ENCODE data around the gene GALNTL6.

The GALNTL6 gene

GRCh38 chr4:172481802-172482508 is 668.8 kb downstream of the GALNTL6 start:
- no peak overlapping the region for H3K4me3 ChIP-seq (ENCODE audit: low read depth, low read length)
- TF ChIP-seq CTCF (IDR thresholded peaks at IDR 0.05; ENCODE audit: borderline replicate concordance, insufficient read depth, low read depth, low read length) = no peak

- TF ChIP-seq CTCF (IDR thresholded peaks at IDR 0.05; ENCODE audit: borderline replicate concordance, insufficient read depth, low read depth, low read length) = no peak
- no peak overlapping the region for H3K4me3 ChIP-seq (ENCODE audit: low read depth, low read length)
Observed at GRCh38 chr4:172485007-172485406, 671.8 kb downstream of the GALNTL6 start.

GRCh38 chr4:172486531-172486930 is 673.3 kb downstream of the GALNTL6 start:
- TF ChIP-seq CTCF (IDR thresholded peaks at IDR 0.05; ENCODE audit: borderline replicate concordance, insufficient read depth, low read depth, low read length) = no peak
- H3K4me3 ChIP-seq (ENCODE audit: low read depth, low read length) = no peak overlapping the region

- H3K4me3 ChIP-seq (ENCODE audit: low read depth, low read length) = no peak overlapping the region
- TF ChIP-seq CTCF (IDR thresholded peaks at IDR 0.05; ENCODE audit: borderline replicate concordance, insufficient read depth, low read depth, low read length) = no peak
Observed at GRCh38 chr4:172489861-172490260, 676.7 kb downstream of the GALNTL6 start.

- no peak for TF ChIP-seq CTCF (IDR thresholded peaks at IDR 0.05; ENCODE audit: borderline replicate concordance, insufficient read depth, low read depth, low read length)
- H3K4me3 ChIP-seq (ENCODE audit: low read depth, low read length) = no peak overlapping the region
Observed at GRCh38 chr4:172495769-172496168, 682.6 kb downstream of the GALNTL6 start.

- no peak for TF ChIP-seq CTCF (IDR thresholded peaks at IDR 0.05; ENCODE audit: borderline replicate concordance, insufficient read depth, low read depth, low read length)
- H3K4me3 ChIP-seq (ENCODE audit: low read depth, low read length) = no peak overlapping the region
Observed at GRCh38 chr4:172497321-172497720, 684.1 kb downstream of the GALNTL6 start.

GRCh38 chr4:172514011-172514410 is 700.8 kb downstream of the GALNTL6 start:
- no peak overlapping the region for H3K4me3 ChIP-seq (ENCODE audit: low read depth, low read length)
- no peak for TF ChIP-seq CTCF (IDR thresholded peaks at IDR 0.05; ENCODE audit: borderline replicate concordance, insufficient read depth, low read depth, low read length)
